Rectal smooth muscle tissue (tissue), 1 donor: ENCODE results near the gene DOCK7.
"Not testable (repeated sequence)": the region's sequence is repeated elsewhere in the genome, so short reads cannot be mapped to it uniquely, and the experiment has no call there.

Source experiments
- H3K27ac ChIP-seq: one replicate; pipeline ENCODE4 v1.7.0; 2013; ENCODE audit warnings: low read depth, low read length, inconsistent platforms
- H3K27me3 ChIP-seq: one replicate; pipeline ENCODE4 v1.7.0; 2013; ENCODE audit warnings: low read length; ENCODE audit not compliant: control insufficient read depth, insufficient read depth
- H3K36me3 ChIP-seq: one replicate; pipeline ENCODE4 v1.7.0; 2013; ENCODE audit warnings: low read length; ENCODE audit not compliant: control insufficient read depth, insufficient read depth
- H3K4me1 ChIP-seq: one replicate; pipeline ENCODE4 v1.7.0; 2013; ENCODE audit warnings: low read length; ENCODE audit not compliant: control insufficient read depth, insufficient read depth
- H3K4me3 ChIP-seq: one replicate; pipeline ENCODE4 v1.7.0; 2013; ENCODE audit warnings: low read length
- H3K9ac ChIP-seq: one replicate; pipeline ENCODE4 v1.7.0; 2013; ENCODE audit warnings: low read length

DOCK7 gene

GRCh38 chr1:62720946-62721554 is 32.9 kb upstream of the DOCK7 start:
- Histone ChIP-seq H3K4me1 (no peaks in the 10 kb centered on the region), H3K4me3 (no peak overlapping the region), H3K27me3 (no peaks in the 10 kb centered on the region), H3K27ac (no peak overlapping the region), H3K9ac (no peak overlapping the region), H3K36me3 (no peaks in the 10 kb centered on the region)

- not testable (repeated sequence) for H3K9ac ChIP-seq, H3K4me3 ChIP-seq, H3K27me3 ChIP-seq, H3K36me3 ChIP-seq, H3K4me1 ChIP-seq, H3K27ac ChIP-seq
These were observed 30.2 kb upstream of the DOCK7 start for GRCh38 chr1:62718400-62718799.

- H3K36me3 ChIP-seq, result no peaks in the 10 kb centered on the region
- no peaks in the 10 kb centered on the region for H3K27me3 ChIP-seq
These were observed 29.3 kb upstream of the DOCK7 start for GRCh38 chr1:62717483-62717882.

GRCh38 chr1:62716397-62716796 is 28.2 kb upstream of the DOCK7 start:
- no peak overlapping the region for H3K27ac ChIP-seq
- H3K36me3 ChIP-seq, result no peaks in the 10 kb centered on the region
- H3K27me3 ChIP-seq, result no peaks in the 10 kb centered on the region
- no peak overlapping the region for H3K4me3 ChIP-seq
- H3K4me1 ChIP-seq, result no peaks in the 10 kb centered on the region
- H3K9ac ChIP-seq, result no peak overlapping the region

More at GRCh38 chr1:62717483-62717882, 29.3 kb upstream of the DOCK7 start:
- Histone ChIP-seq H3K4me3 (no peak overlapping the region), H3K4me1 (no peaks in the 10 kb centered on the region), H3K27ac (no peak overlapping the region), H3K9ac (no peak overlapping the region)

- H3K36me3 ChIP-seq, result no peaks in the 10 kb centered on the region
- no peaks in the 10 kb centered on the region for H3K27me3 ChIP-seq
- H3K27ac ChIP-seq, result no peak overlapping the region
- no peak overlapping the region for H3K9ac ChIP-seq
- H3K4me1 ChIP-seq, result no peaks in the 10 kb centered on the region
- no peak overlapping the region for H3K4me3 ChIP-seq
These were observed 24.4 kb upstream of the DOCK7 start for GRCh38 chr1:62712336-62713243.

GRCh38 chr1:62707744-62708120 is 19.5 kb upstream of the DOCK7 start:
- Histone ChIP-seq H3K4me3 (no peak overlapping the region), H3K9ac (no peak overlapping the region), H3K27ac (no peak overlapping the region), H3K27me3 (no peaks in the 10 kb centered on the region), H3K4me1 (no peaks in the 10 kb centered on the region), H3K36me3 (no peaks in the 10 kb centered on the region)

GRCh38 chr1:62706985-62707743 is 19.0 kb upstream of the DOCK7 start:
- no peak overlapping the region for H3K27ac ChIP-seq
- no peaks in the 10 kb centered on the region for H3K27me3 ChIP-seq
- H3K4me3 ChIP-seq, result no peak overlapping the region
- H3K9ac ChIP-seq, result no peak overlapping the region
- no peaks in the 10 kb centered on the region for H3K4me1 ChIP-seq
- no peaks in the 10 kb centered on the region for H3K36me3 ChIP-seq

DNA sequence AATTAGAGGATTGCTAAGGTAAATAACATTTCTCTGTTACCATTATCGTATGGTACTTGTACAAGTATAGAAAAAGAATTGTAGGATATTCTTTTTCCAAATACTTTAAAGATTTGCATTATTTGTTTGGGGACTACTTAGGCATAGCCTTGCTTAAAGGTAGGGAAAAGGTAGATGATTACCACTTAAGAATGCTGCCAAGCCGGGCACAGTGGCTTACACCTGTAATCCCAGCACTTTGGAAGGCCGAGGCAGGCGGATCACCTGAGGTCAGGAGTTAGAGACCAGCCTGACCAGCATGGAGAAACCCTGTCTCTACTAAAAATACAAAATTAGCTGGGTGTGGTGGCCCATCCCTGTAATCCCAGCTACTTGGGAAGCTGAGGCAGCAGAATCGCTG is 10.0 kb upstream of the DOCK7 start:
- not testable (repeated sequence) for H3K36me3 ChIP-seq, H3K27ac ChIP-seq, H3K4me3 ChIP-seq, H3K4me1 ChIP-seq, H3K27me3 ChIP-seq, H3K9ac ChIP-seq

- H3K9ac ChIP-seq, H3K4me3 ChIP-seq, H3K27me3 ChIP-seq, H3K27ac ChIP-seq, H3K36me3 ChIP-seq: not testable (repeated sequence)
- peaks cover 18% of the 10 kb centered on the region for H3K4me1 ChIP-seq
These were observed 6.3 kb upstream of the DOCK7 start for GRCh38 chr1:62694479-62694878.

- Histone ChIP-seq H3K27ac (no peak overlapping the region), H3K9ac (no peak overlapping the region), H3K27me3 (no peaks in the 10 kb centered on the region), H3K36me3 (no peaks in the 10 kb centered on the region), H3K4me1 (peaks cover 23% of the 10 kb centered on the region), H3K4me3 (no peak overlapping the region)
These were observed 4.9 kb upstream of the DOCK7 start for GRCh38 chr1:62693123-62693522.

GRCh38 chr1:62691062-62691844 is 3.1 kb upstream of the DOCK7 start:
- Histone ChIP-seq H3K27me3 (no peaks in the 10 kb centered on the region), H3K9ac (no peak overlapping the region), H3K4me1 (peaks cover 23% of the 10 kb centered on the region), H3K4me3 (peak overlapping the region; percentile 11), H3K36me3 (no peaks in the 10 kb centered on the region), H3K27ac (peak overlapping the region; percentile 78)

GRCh38 chr1:62689524-62689923 is 1.3 kb upstream of the DOCK7 start:
- Histone ChIP-seq H3K4me1 (peaks cover 25% of the 10 kb centered on the region), H3K4me3 (no peak overlapping the region), H3K9ac (no peak overlapping the region), H3K27ac (peak overlapping the region; percentile 78), H3K27me3 (no peaks in the 10 kb centered on the region), H3K36me3 (no peaks in the 10 kb centered on the region)
